PC-3 (cell line): ENCODE measurements around the gene HM13. TPM values are rescaled to one million over a fixed set of nuclear protein-coding genes. Genes with fewer than 3 reads are reported as not detected.
A peak's percentile ranks its signal among the peaks of the same experiment; 100 is the strongest.

ENCODE experiments used
- ATAC-seq: fragments of 200-7000 bp; cut with Tn5 transposase; 2 replicates; pipeline ENCODE4 v1.9.1; 2020; ENCODE audit warnings: mild to moderate bottlenecking, moderate library complexity
- BruUV-seq: library from RNA; stranded (reverse); fragments of 400-500 nt; replicated peaks from 2 replicates; lab custom pipeline; 2021; lab: Mats Ljungman, UMichigan
- CTCF ChIA-PET: fragments of 300-600 bp; sonication (Branson Sonifier 250); formaldehyde crosslinking; loops from one replicate; lab custom pipeline; 2022; ENCODE audit warnings: antibody characterized with exemption; lab: Charles Lee
- POLR2A ChIA-PET: fragments of 300-600 bp; sonication (Branson Sonifier 250); formaldehyde crosslinking; loops from one replicate; lab custom pipeline; 2022; ENCODE audit warnings: antibody characterized with exemption; ENCODE audit not compliant: unreplicated experiment; lab: Charles Lee
- DNase-seq: peaks from one replicate; pipeline ENCODE4 v3.0.0-alpha.2; 2015
- H2AFZ ChIP-seq: fragments of 300-600 bp; sonication (generic); 2 replicates; pipeline ENCODE4 v1.6.0; 2016; ENCODE audit warnings: antibody characterized with exemption, low read length
- H3F3A ChIP-seq: fragments of 300-600 bp; sonication (generic); one replicate; pipeline ENCODE4 v1.6.0; 2017; ENCODE audit warnings: antibody characterized with exemption, low read length, control low read depth, mild to moderate bottlenecking; ENCODE audit not compliant: unreplicated experiment
- H3K27ac ChIP-seq: fragments of 300-600 bp; sonication (generic); 2 replicates; pipeline ENCODE4 v1.5.1; 2016; ENCODE audit warnings: mild to moderate bottlenecking, low read length
- H3K27me3 ChIP-seq: fragments of 300-600 bp; sonication (generic); 2 replicates; pipeline ENCODE4 v1.6.1; 2016; ENCODE audit warnings: low read length, mixed read lengths
- H3K36me3 ChIP-seq: fragments of 300-600 bp; sonication (generic); 2 replicates; pipeline ENCODE4 v1.6.1; 2016; ENCODE audit warnings: low read depth, mixed run types, low read length, mixed read lengths
- H3K4me1 ChIP-seq: fragments of 300-600 bp; sonication (generic); 2 replicates; pipeline ENCODE4 v1.5.1; 2016; ENCODE audit warnings: low read length; ENCODE audit not compliant: insufficient read depth
- H3K4me2 ChIP-seq: fragments of 300-600 bp; sonication (generic); 2 replicates; pipeline ENCODE4 v1.6.0; 2016; ENCODE audit warnings: low read length
- H3K4me3 ChIP-seq: fragments of 300-600 bp; sonication (generic); 2 replicates; pipeline ENCODE4 v1.5.1; 2016; ENCODE audit warnings: mild to moderate bottlenecking, low read length, mixed read lengths
- H3K79me2 ChIP-seq: fragments of 300-600 bp; sonication (generic); 2 replicates; pipeline ENCODE4 v1.6.1; 2017; ENCODE audit warnings: low read length, mixed read lengths
- H3K9ac ChIP-seq: fragments of 300-600 bp; sonication (generic); 2 replicates; pipeline ENCODE4 v1.6.0; 2016; ENCODE audit warnings: mild to moderate bottlenecking, low read length
- H3K9me2 ChIP-seq: fragments of 300-600 bp; sonication (generic); replicated peaks from 2 replicates; pipeline ENCODE4 v1.6.1; 2016; ENCODE audit warnings: mixed run types, low read length, mixed read lengths
- H3K9me3 ChIP-seq: fragments of 300-600 bp; sonication (generic); 2 replicates; pipeline ENCODE4 v1.6.1; 2016; ENCODE audit warnings: low read length, mixed read lengths
- H4K20me1 ChIP-seq: fragments of 300-600 bp; sonication (generic); 2 replicates; pipeline ENCODE4 v1.6.1; 2016; ENCODE audit warnings: low read length, mixed read lengths
- EZH2 ChIP-seq: fragments of 300-600 bp; sonication (generic); IDR thresholded peaks from one replicate; pipeline ENCODE4 v1.6.1; 2017; ENCODE audit warnings: antibody characterized with exemption, mild to moderate bottlenecking, low read length; ENCODE audit not compliant: unreplicated experiment
- EZH2phosphoT487 ChIP-seq: fragments of 300-600 bp; sonication (generic); IDR thresholded peaks from 2 replicates; pipeline ENCODE4 v1.6.1; 2018; ENCODE audit warnings: mild to moderate bottlenecking, antibody characterized with exemption, low read length, borderline replicate concordance
- intact Hi-C: fragments of 100-400 bp; cut with micrococcal nuclease; formaldehyde crosslinking; loops from 2 replicates; pipeline ENCODE4 v1.9.0; 2023
- total RNA-seq: library from RNA; depleted of rRNA; stranded (reverse); fragments of >200 nt; gene quantifications from 2 replicates; pipeline ENCODE4 v1.2.3, GENCODE V29; 2014
- TF ChIP-seq, protein P1 (sequence below): fragments of 300-600 bp; sonication (generic); conservative IDR thresholded peaks from 2 replicates; pipeline ENCODE4 v1.5.1; 2017; ENCODE audit warnings: antibody characterized with exemption, low read depth, mild to moderate bottlenecking, low read length

HM13 gene
- total RNA-seq, 1 experiment from 2014 or later: 99.5 TPM

DNA sequence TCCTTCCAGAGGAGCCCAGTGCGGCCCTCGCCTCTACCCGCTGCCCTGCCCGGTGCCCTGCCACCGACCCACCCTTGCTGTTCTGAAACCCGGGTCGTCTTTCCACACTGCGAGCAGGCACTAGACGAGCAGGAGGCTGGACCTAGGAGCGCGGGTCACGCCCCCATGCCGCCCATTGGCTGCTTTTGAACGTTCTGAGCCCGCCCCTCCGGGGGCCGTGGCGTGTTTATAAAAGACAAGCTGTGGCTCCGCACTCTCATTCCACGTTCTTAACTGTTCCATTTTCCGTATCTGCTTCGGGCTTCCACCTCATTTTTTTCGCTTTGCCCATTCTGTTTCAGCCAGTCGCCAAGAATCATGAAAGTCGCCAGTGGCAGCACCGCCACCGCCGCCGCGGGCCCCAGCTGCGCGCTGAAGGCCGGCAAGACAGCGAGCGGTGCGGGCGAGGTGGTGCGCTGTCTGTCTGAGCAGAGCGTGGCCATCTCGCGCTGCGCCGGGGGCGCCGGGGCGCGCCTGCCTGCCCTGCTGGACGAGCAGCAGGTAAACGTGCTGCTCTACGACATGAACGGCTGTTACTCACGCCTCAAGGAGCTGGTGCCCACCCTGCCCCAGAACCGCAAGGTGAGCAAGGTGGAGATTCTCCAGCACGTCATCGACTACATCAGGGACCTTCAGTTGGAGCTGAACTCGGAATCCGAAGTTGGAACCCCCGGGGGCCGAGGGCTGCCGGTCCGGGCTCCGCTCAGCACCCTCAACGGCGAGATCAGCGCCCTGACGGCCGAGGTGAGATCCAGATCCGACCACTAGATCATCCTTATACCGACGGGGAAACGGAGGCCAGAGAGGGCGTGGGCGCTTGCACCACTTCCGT, 91.0 kb downstream of the HM13 start, which contains the start of gene ID1:
Gene ID1 (plus strand): TSS at position 259 of the 871 bp plus-strand sequence. CDS start 99 bp downstream, at position 358.
- Histone ChIP-seq H3K27ac (peak within 1 kb of the TSS; percentile 69), H3K4me1 (peaks cover 57% of the 10 kb centered on the region), H3K9me2 (no peaks in the 10 kb centered on the region), H3K36me3 (0 out of 2 replicates have a peak, but pooled peaks cover 6% of the 10 kb centered on the region), H4K20me1 (peaks cover 17% of the 10 kb centered on the region), H3K9ac (peak within 1 kb of the TSS; percentile 90), H2AFZ (peak within 1 kb of the TSS; percentile 53; the same call in 1 of the 2 replicates), H3F3A (peaks cover 15% of the 10 kb centered on the region), H3K9me3 (no peaks in the 10 kb centered on the region), H3K27me3 (no peaks in the 10 kb centered on the region), H3K79me2 (peaks cover 33% of the 10 kb centered on the region), H3K4me3 (peak within 1 kb of the TSS; percentile 97), H3K4me2 (peak within 1 kb of the TSS; percentile 83)
- DNase-seq (peak; percentile 97), ATAC-seq (peak; percentile 49)
- intact Hi-C loops: no loop called here
- ChIA-PET POLR2A (interaction anchor here (0.6 to 3.7 kb wide), 11 partner anchors 12 to 335 kb away, joined by 3 to 34 read pairs (median 4); no protein-coding TSS in a partner anchor), CTCF (interaction anchor here (0.6 to 2.3 kb wide), 6 partner anchors 12 to 45 kb away, joined by 3 to 10 read pairs (median 4); no protein-coding TSS in a partner anchor)
- TF ChIP-seq EZH2phosphoT487 (no peak), EZH2 (no peak)
- TF ChIP-seq, protein P1, sequence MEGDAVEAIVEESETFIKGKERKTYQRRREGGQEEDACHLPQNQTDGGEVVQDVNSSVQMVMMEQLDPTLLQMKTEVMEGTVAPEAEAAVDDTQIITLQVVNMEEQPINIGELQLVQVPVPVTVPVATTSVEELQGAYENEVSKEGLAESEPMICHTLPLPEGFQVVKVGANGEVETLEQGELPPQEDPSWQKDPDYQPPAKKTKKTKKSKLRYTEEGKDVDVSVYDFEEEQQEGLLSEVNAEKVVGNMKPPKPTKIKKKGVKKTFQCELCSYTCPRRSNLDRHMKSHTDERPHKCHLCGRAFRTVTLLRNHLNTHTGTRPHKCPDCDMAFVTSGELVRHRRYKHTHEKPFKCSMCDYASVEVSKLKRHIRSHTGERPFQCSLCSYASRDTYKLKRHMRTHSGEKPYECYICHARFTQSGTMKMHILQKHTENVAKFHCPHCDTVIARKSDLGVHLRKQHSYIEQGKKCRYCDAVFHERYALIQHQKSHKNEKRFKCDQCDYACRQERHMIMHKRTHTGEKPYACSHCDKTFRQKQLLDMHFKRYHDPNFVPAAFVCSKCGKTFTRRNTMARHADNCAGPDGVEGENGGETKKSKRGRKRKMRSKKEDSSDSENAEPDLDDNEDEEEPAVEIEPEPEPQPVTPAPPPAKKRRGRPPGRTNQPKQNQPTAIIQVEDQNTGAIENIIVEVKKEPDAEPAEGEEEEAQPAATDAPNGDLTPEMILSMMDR: no peak
- BruUV-seq: TSS peak; percentile 73

DNA sequence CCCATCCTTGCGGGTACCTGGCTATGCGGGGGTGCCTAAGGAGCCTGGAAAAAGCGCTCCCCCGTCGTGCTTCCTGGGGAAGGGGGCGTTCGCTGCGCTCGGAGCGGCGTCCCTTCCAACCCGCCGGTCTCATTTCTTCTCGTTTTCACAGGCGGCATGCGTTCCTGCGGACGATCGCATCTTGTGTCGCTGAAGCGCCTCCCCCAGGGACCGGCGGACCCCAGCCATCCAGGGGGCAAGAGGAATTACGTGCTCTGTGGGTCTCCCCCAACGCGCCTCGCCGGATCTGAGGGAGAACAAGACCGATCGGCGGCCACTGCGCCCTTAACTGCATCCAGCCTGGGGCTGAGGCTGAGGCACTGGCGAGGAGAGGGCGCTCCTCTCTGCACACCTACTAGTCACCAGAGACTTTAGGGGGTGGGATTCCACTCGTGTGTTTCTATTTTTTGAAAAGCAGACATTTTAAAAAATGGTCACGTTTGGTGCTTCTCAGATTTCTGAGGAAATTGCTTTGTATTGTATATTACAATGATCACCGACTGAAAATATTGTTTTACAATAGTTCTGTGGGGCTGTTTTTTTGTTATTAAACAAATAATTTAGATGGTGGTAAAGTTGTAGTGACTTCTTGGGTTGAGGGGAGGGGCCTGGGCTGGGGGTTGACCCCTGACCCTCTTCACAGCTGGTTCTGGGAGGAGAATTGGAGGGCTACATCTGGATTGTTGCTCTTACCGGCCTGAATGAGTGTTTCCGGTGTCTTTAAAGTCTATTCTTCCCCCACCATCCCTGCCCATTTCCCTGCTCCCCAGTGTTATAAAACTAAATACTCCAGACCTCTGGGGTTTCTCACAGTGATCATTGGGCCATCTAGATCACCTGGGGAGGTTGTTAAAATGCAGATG, 91.9 kb downstream of the HM13 start:
- peaks cover 33% of the 10 kb centered on the region for H3K79me2 ChIP-seq
- BruUV-seq: no TSS peak
- 0 out of 2 replicates have a peak, but pooled peaks cover 6% of the 10 kb centered on the region for H3K36me3 ChIP-seq
- intact Hi-C loops: no loop called here
- POLR2A ChIA-PET: interaction anchor here (0.6 to 3.7 kb wide), 6 partner anchors 13 to 334 kb away, joined by 4 to 34 read pairs (median 6); no protein-coding TSS in a partner anchor
- peaks cover 66% of the 10 kb centered on the region for H3K4me1 ChIP-seq
- H3F3A ChIP-seq: peaks cover 15% of the 10 kb centered on the region
- peak overlapping the region; percentile 83 for H3K4me2 ChIP-seq
- no peaks in the 10 kb centered on the region for H3K9me2 ChIP-seq
- H3K27me3 ChIP-seq: no peaks in the 10 kb centered on the region
- peaks cover 17% of the 10 kb centered on the region for H4K20me1 ChIP-seq
- peak overlapping the region; percentile 97 for H3K4me3 ChIP-seq
- ATAC-seq (no peak), DNase-seq (peak; percentile 19)
- TF ChIP-seq EZH2: no peak
- no peak for TF ChIP-seq EZH2phosphoT487
- TF ChIP-seq, protein P1: no peak; the same call in 1 of the 2 replicates
- CTCF ChIA-PET: interaction anchor here (1.4 to 2.3 kb wide), 2 partner anchors 43 to 45 kb away, joined by 4 to 9 read pairs; no protein-coding TSS in a partner anchor
- peak overlapping the region; percentile 90 for H3K9ac ChIP-seq
- peak overlapping the region; percentile 69 for H3K27ac ChIP-seq
- no peak overlapping the region for H2AFZ ChIP-seq
- no peaks in the 10 kb centered on the region for H3K9me3 ChIP-seq
